Endothelial cell of umbilical vein (primary cell): ENCODE results near the gene KCNA2. TPM values are rescaled to one million over a fixed set of nuclear protein-coding genes. Genes with fewer than 3 reads are reported as not detected.

Experiments
- BruUV-seq: library from RNA; stranded (reverse); fragments of 400-500 nt; replicated peaks from 2 replicates; lab custom pipeline; 2021; lab: Mats Ljungman, UMichigan
- CTCF ChIA-PET: fragments of 300-600, 350-600 bp; sonication (Branson Sonifier 250); formaldehyde crosslinking; loops from one replicate; lab custom pipeline; 2021; ENCODE audit warnings: antibody characterized with exemption, inconsistent platforms; lab: Charles Lee
- POLR2A ChIA-PET: fragments of 300-600, 350-600 bp; sonication (Branson Sonifier 250); formaldehyde crosslinking; loops from one replicate; lab custom pipeline; 2021; ENCODE audit warnings: antibody characterized with exemption, inconsistent platforms; lab: Charles Lee
- DNase-seq: peaks from one replicate; pipeline ENCODE4 v3.0.0-alpha.2; 2011; ENCODE audit warnings: low read depth, low spot score
- FAIRE-seq: peaks from 2 replicates; lab custom pipeline; 2011; peaks lifted over from hg19 to GRCh38; lab: Jason Lieb, UNC
- H2AFZ ChIP-seq: 2 replicates; pipeline ENCODE4 v1.6.0; 2012; ENCODE audit warnings: low read depth, low read length, control low read depth, inconsistent platforms
- H3K27ac ChIP-seq: 2 replicates; pipeline ENCODE4 v1.5.1; 2011; ENCODE audit warnings: low read depth, mild to moderate bottlenecking, control low read depth, low read length, moderate library complexity; ENCODE audit not compliant: insufficient read depth
- H3K27me3 ChIP-seq, 2 experiments: 2 replicates each; pipeline versions ENCODE4 v1.6.0 to v1.6.1; 2011; ENCODE audit warnings: low read length in 2 of 2, mixed read lengths in 1 of 2; ENCODE audit not compliant: control insufficient read depth in 2 of 2, insufficient read depth in 2 of 2
- H3K36me3 ChIP-seq, 2 experiments: 2 replicates in 1 of 2; 3 replicates in 1 of 2; pipeline ENCODE4 v1.5.1; 2011; ENCODE audit warnings: low read length in 2 of 2, mild to moderate bottlenecking in 1 of 2, moderate library complexity in 1 of 2; ENCODE audit not compliant: control insufficient read depth in 2 of 2, insufficient read depth in 2 of 2; ENCODE audit errors: extremely low read depth in 1 of 2
- H3K4me1 ChIP-seq: 3 replicates; pipeline ENCODE4 v1.5.1; 2011; ENCODE audit warnings: mild to moderate bottlenecking, low read length; ENCODE audit not compliant: control insufficient read depth, insufficient read depth; ENCODE audit errors: extremely low read depth
- H3K4me2 ChIP-seq: 2 replicates; pipeline ENCODE4 v1.6.1; 2011; ENCODE audit warnings: low read length, control low read depth, mixed read lengths; ENCODE audit not compliant: insufficient read depth
- H3K4me3 ChIP-seq, 3 experiments: fragments of 200-600 bp in 1 of 3; sonication (generic), shearing (Covaris generic) in 1 of 3; replicated peaks in 1 of 3; 2 replicates each; pipeline ENCODE4 v1.5.1; 2011 to 2016; ENCODE audit warnings: control low read depth in 3 of 3, low read length in 3 of 3, mild to moderate bottlenecking in 2 of 3, inconsistent platforms in 1 of 3, low read depth in 1 of 3, moderate library complexity in 1 of 3; ENCODE audit not compliant: insufficient read depth in 1 of 3
- H3K79me2 ChIP-seq: 2 replicates; pipeline ENCODE4 v1.6.0; 2012; ENCODE audit warnings: low read length, inconsistent platforms; ENCODE audit not compliant: control insufficient read depth, insufficient read depth
- H3K9ac ChIP-seq: replicated peaks from 2 replicates; pipeline ENCODE3; 2011; ENCODE audit warnings: low read length, control low read depth; ENCODE audit not compliant: insufficient read depth; ENCODE audit errors: extremely low read depth
- H3K9me1 ChIP-seq: replicated peaks from 3 replicates; pipeline ENCODE4 v1.6.0; 2011; ENCODE audit warnings: mild to moderate bottlenecking, low read length; ENCODE audit not compliant: control insufficient read depth, insufficient read depth; ENCODE audit errors: extremely low read depth
- H3K9me3 ChIP-seq: replicated peaks from 2 replicates; pipeline ENCODE4 v1.5.1; 2012; ENCODE audit warnings: low read length, inconsistent platforms; ENCODE audit not compliant: control insufficient read depth, insufficient read depth
- H4K20me1 ChIP-seq: replicated peaks from 2 replicates; pipeline ENCODE3; 2011; ENCODE audit warnings: mild to moderate bottlenecking, low read length; ENCODE audit not compliant: control insufficient read depth, insufficient read depth; ENCODE audit errors: extremely low read depth
- CTCF ChIP-seq, 2 donors: IDR thresholded peaks; 1 replicate in 1 of 2; 2 replicates in 1 of 2; pipeline ENCODE4 v1.5.1; 2011; ENCODE audit warnings: low read length in 2 of 2, mild to moderate bottlenecking in 2 of 2, moderate library complexity in 2 of 2, control low read depth in 1 of 2, inconsistent platforms in 1 of 2, low read depth in 1 of 2; ENCODE audit not compliant: insufficient read depth in 1 of 2; ENCODE audit errors: extremely low read depth in 1 of 2
- EZH2 ChIP-seq: IDR thresholded peaks from 2 replicates; pipeline ENCODE4 v1.6.1; 2012; ENCODE audit warnings: borderline replicate concordance, low read depth, mild to moderate bottlenecking, moderate library complexity, low read length, inconsistent platforms; ENCODE audit not compliant: severe bottlenecking
- FOS ChIP-seq: IDR thresholded peaks from 2 replicates; pipeline ENCODE4 v1.6.1; 2011; ENCODE audit warnings: mild to moderate bottlenecking, low read length, moderate library complexity, borderline replicate concordance; ENCODE audit not compliant: insufficient read depth
- GATA2 ChIP-seq: IDR thresholded peaks from 2 replicates; pipeline ENCODE4 v1.7.0; 2011; ENCODE audit warnings: low read depth, mild to moderate bottlenecking, moderate library complexity, mixed read lengths, low read length; ENCODE audit not compliant: insufficient read length, insufficient read depth
- JUN ChIP-seq: IDR thresholded peaks from 2 replicates; pipeline ENCODE4 v1.6.1; 2011; ENCODE audit warnings: borderline replicate concordance, low read depth; ENCODE audit not compliant: insufficient read length, insufficient read depth
- MAX ChIP-seq: IDR thresholded peaks from 2 replicates; pipeline ENCODE4 v1.6.1; 2011; ENCODE audit not compliant: insufficient read depth, insufficient read length
- MYC ChIP-seq: IDR thresholded peaks from one replicate; pipeline ENCODE4 v1.6.1; 2011; ENCODE audit warnings: mild to moderate bottlenecking, low read depth, low read length
- POLR2A ChIP-seq: IDR thresholded peaks from 2 replicates; pipeline ENCODE4 v1.6.1; 2012; ENCODE audit warnings: low read depth, mild to moderate bottlenecking, control low read depth, low read length
- POLR2AphosphoS5 ChIP-seq: IDR thresholded peaks from 2 replicates; pipeline ENCODE4 v1.6.1; 2012; ENCODE audit warnings: low read depth, mild to moderate bottlenecking, control low read depth, low read length, moderate library complexity; ENCODE audit not compliant: insufficient read depth
- dilution Hi-C: fragments of 300-500 bp; cut with MboI; formaldehyde crosslinking; loops from one replicate; pipeline ENCODE4 v1.15.0; 2019; ENCODE audit warnings: low sequenced_read_pairs; ENCODE audit not compliant: extremely low pct_ligation_motif_present
- intact Hi-C: fragments of 100-400 bp; cut with micrococcal nuclease; formaldehyde crosslinking; loops from one replicate; pipeline ENCODE4 v1.10.0; 2022
- polyA plus RNA-seq, 4 experiments: library from polyadenylated mRNA; depleted of rRNA in 3 of 4; stranded (reverse) in 3 of 4; unstranded in 1 of 4; fragments of >200 nt; gene quantifications; 2 replicates each; pipeline versions ENCODE4 v1.2.1 to v1.2.3, GENCODE V29; 2011 to 2012; ENCODE audit warnings: missing spikeins in 1 of 4
- total RNA-seq: library from RNA; stranded (reverse); gene quantifications from 2 replicates; pipeline ENCODE4 v1.2.3, GENCODE V29; 2021

KCNA2 gene
- total and polyA plus RNA-seq, 2 donors (not counting 3 experiments of a cell fraction or from before 2014, with no cell fraction given) = not detected

DNA sequence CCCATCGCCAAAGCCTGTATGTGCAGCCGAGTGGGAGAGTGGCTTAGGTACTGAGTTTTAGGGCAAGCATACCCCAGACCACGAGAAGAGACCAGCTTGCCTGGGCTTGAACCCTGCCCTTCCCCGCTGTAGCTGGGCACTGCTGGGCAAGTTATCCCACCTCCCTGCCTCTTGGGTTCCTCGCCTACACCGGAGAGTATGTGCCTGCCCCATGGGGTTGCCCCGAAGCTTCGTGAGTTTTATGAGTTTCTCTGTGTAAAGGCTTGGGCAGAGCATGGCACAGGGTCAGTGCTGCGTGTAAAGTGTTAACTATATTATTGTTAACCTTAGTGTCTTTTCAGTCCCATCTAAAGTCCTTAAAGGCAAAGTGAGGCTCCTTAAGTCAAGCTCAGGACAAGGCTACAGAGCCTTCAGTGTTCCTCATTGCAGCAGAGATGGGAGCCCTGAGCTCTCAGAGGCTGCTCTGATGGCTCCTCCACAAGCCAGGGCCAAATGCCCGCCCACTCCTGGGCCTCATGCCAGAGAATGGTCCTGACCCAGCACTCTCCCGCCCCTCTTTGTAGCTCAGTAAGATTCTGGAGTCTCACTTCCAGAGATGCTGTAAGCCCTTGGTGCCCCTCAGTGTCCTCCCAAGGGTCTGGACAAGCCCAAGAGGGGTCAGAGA is 50.2 kb downstream of the KCNA2 start:
- H3K27ac ChIP-seq = no peak overlapping the region
- H3K79me2 ChIP-seq = no peaks in the 10 kb centered on the region
- no peaks in the 10 kb centered on the region for H3K9me3 ChIP-seq
- ChIA-PET POLR2A (no interaction called here), CTCF (interaction anchor here (0.9 to 2.7 kb wide), 13 partner anchors 9 to 232 kb away, joined by 3 to 10 read pairs (median 3); no protein-coding TSS in a partner anchor)
- peak overlapping the region; percentile 28 for H3K4me2 ChIP-seq
- H4K20me1 ChIP-seq = no peaks in the 10 kb centered on the region
- dilution Hi-C loops = no loop called here
- intact Hi-C loops = loop anchor here (1.0 to 10.0 kb wide), 2 partner anchors 59 to 229 kb away; no protein-coding TSS in a partner anchor
- H3K4me3 ChIP-seq = no peak overlapping the region
- H3K36me3 ChIP-seq = no peaks in the 10 kb centered on the region
- no peaks in the 10 kb centered on the region for H3K4me1 ChIP-seq
- TF ChIP-seq EZH2 (no peak), GATA2 (no peak), FOS (no peak), MYC (no peak), POLR2AphosphoS5 (no peak), CTCF (IDR thresholded peaks at IDR 0.05; ENCODE audit: extremely low read depth in 1 of 2, insufficient read depth in 1 of 2, low read depth in 1 of 2, low read length in 2 of 2) (no peak), JUN (no peak), MAX (no peak), POLR2A (no peak)
- H3K27me3 ChIP-seq = peaks cover 13 to 20% of the 10 kb centered on the region in 2 experiments
- FAIRE-seq (no peak), DNase-seq (no peak)
- peak overlapping the region; percentile 22 for H2AFZ ChIP-seq
- no peaks in the 10 kb centered on the region for H3K9me1 ChIP-seq
- BruUV-seq = no TSS peak
- H3K9ac ChIP-seq = no peak overlapping the region
